Upper lobe of left lung (tissue), 6 donors: ENCODE data around the gene DDX10. TPM values are rescaled to one million over a fixed set of nuclear protein-coding genes. Genes with fewer than 3 reads are reported as not detected.

Source experiments
- ATAC-seq, 2 donors: fragments of 200-7000 bp; cut with Tn5 transposase; one replicate each; pipeline ENCODE4 v1.9.1; 2022; ENCODE audit warnings: mild to moderate bottlenecking in 2 of 2, moderate library complexity in 2 of 2; ENCODE audit not compliant: low FRiP score in 2 of 2
- DNase-seq, 2 donors: peaks; one replicate each; pipeline ENCODE4 v3.0.0-alpha.2; 2019 to 2020
- H3K27ac ChIP-seq, 4 donors: fragments of 200-600 bp; sonication (generic); one replicate each; pipeline ENCODE4 v1.5.1; 2016 to 2019
- H3K27me3 ChIP-seq, 4 donors: fragments of 200-600 bp; sonication (generic); one replicate each; pipeline ENCODE4 v1.5.1; 2017 to 2019
- H3K36me3 ChIP-seq, 4 donors: fragments of 200-600 bp; sonication (generic); one replicate each; pipeline ENCODE4 v1.5.1; 2016 to 2019
- H3K4me1 ChIP-seq, 4 donors: fragments of 200-600 bp; sonication (generic); one replicate each; pipeline ENCODE4 v1.5.1; 2018 to 2019
- H3K4me3 ChIP-seq, 4 donors: fragments of 200-600 bp; sonication (generic); one replicate each; pipeline ENCODE4 v1.5.1; 2017 to 2019; ENCODE audit warnings: mild to moderate bottlenecking in 2 of 4, moderate library complexity in 1 of 4
- H3K9me3 ChIP-seq, 4 donors: fragments of 200-600 bp; sonication (generic); one replicate each; pipeline ENCODE4 v1.5.1; 2018 to 2019
- CTCF ChIP-seq, 6 experiments: fragments of 450-650 bp in 4 of 6; fragments of 200-600 bp in 2 of 6; sonication (generic) in 2 of 6; IDR thresholded peaks; one replicate each; pipeline ENCODE4 v1.5.1; 2016 to 2019; ENCODE audit warnings: antibody characterized with exemption in 6 of 6
- EP300 ChIP-seq, 4 donors: sonication (generic); formaldehyde crosslinking; IDR thresholded peaks; one replicate each; pipeline ENCODE4 v1.5.1; 2017; ENCODE audit warnings: antibody characterized with exemption in 4 of 4, control low read depth in 2 of 4
- POLR2A ChIP-seq, 4 donors: fragments of 450-650 bp; IDR thresholded peaks; one replicate each; pipeline ENCODE4 v1.5.1; 2016 to 2017; ENCODE audit warnings: antibody characterized with exemption in 4 of 4, mild to moderate bottlenecking in 2 of 4
- POLR2AphosphoS5 ChIP-seq, 2 donors: sonication (generic); formaldehyde crosslinking; IDR thresholded peaks; one replicate each; pipeline ENCODE4 v1.5.1; 2017; ENCODE audit warnings: antibody characterized with exemption in 2 of 2
- WGBS, 2 donors: methylation state at CpG; one replicate each; pipeline ENCODE4 v1.1.5; 2017 to 2018; 5-methylcytosine and 5-hydroxymethylcytosine counted together
- total RNA-seq, 6 donors: library from RNA; depleted of rRNA in 4 of 6; stranded (reverse); fragments of >200 nt in 4 of 6; gene quantifications; one replicate each; pipeline versions ENCODE4 v1.1.0 to v1.2.1, GENCODE V29; 2016 to 2021
- donor health status: DM: no; HTN: no; CAD: no; lungs with moderate emphysema.
- donor health status: DM: no; HTN: yes; CAD: no; lungs with severe emphysema.

Gene DDX10
- total RNA-seq, 6 donors from 2014 or later: 9.0 to 25.2 (median 17.4) TPM

GRCh38 chr11:108967571-108967970, 302.7 kb downstream of the DDX10 start:
- H3K27me3 ChIP-seq: no peaks in the 10 kb centered on the region
- no peak overlapping the region for H3K4me3 ChIP-seq
- no peaks in the 10 kb centered on the region for H3K9me3 ChIP-seq
- no peaks in the 10 kb centered on the region for H3K36me3 ChIP-seq
- DNase-seq (no peak), ATAC-seq (no peak)
- WGBS, 2 donors: 62 to 69% methylated on average over 7 of the region's 7 CpGs
- TF ChIP-seq EP300 (IDR thresholded peaks at IDR 0.05): no peak
- no peak for TF ChIP-seq CTCF (IDR thresholded peaks at IDR 0.05)
- TF ChIP-seq POLR2A (IDR thresholded peaks at IDR 0.05): no peak
- TF ChIP-seq POLR2AphosphoS5 (IDR thresholded peaks at IDR 0.05): no peak
- H3K4me1 ChIP-seq: no peaks in the 10 kb centered on the region
- H3K27ac ChIP-seq: no peak overlapping the region

- no peak for ATAC-seq
- no peaks in the 10 kb centered on the region for H3K36me3 ChIP-seq
- 82 to 85% methylated on average over 6 of the region's 6 CpGs for WGBS, 2 donors
Measured at GRCh38 chr11:108970221-108970991, 305.5 kb downstream of the DDX10 start.

GRCh38 chr11:108973402-108974162, 308.7 kb downstream of the DDX10 start:
- no peaks in the 10 kb centered on the region for H3K4me1 ChIP-seq
- ATAC-seq (no peak), DNase-seq (no peak)
- 86 to 88% methylated on average over 12 of the region's 12 CpGs for WGBS, 2 donors
- TF ChIP-seq EP300 (IDR thresholded peaks at IDR 0.05): no peak
- no peak for TF ChIP-seq POLR2A (IDR thresholded peaks at IDR 0.05)
- TF ChIP-seq POLR2AphosphoS5 (IDR thresholded peaks at IDR 0.05): no peak
- TF ChIP-seq CTCF (IDR thresholded peaks at IDR 0.05): no peak
- no peaks in the 10 kb centered on the region for H3K27me3 ChIP-seq
- no peaks in the 10 kb centered on the region for H3K9me3 ChIP-seq
- H3K27ac ChIP-seq: no peak overlapping the region
- H3K4me3 ChIP-seq: no peak overlapping the region
- H3K36me3 ChIP-seq: no peaks in the 10 kb centered on the region

More at GRCh38 chr11:108970221-108970991, 305.5 kb downstream of the DDX10 start:
- Histone ChIP-seq H3K4me1 (no peaks in the 10 kb centered on the region), H3K4me3 (no peak overlapping the region), H3K9me3 (no peaks in the 10 kb centered on the region), H3K27me3 (no peaks in the 10 kb centered on the region), H3K27ac (no peak overlapping the region)
- no peak for DNase-seq
- no peak for TF ChIP-seq POLR2A (IDR thresholded peaks at IDR 0.05)
- no peak for TF ChIP-seq POLR2AphosphoS5 (IDR thresholded peaks at IDR 0.05)
- no peak for TF ChIP-seq CTCF (IDR thresholded peaks at IDR 0.05)
- no peak for TF ChIP-seq EP300 (IDR thresholded peaks at IDR 0.05)

GRCh38 chr11:108975026-108975425, 310.2 kb downstream of the DDX10 start:
- Histone ChIP-seq H3K27me3 (no peaks in the 10 kb centered on the region), H3K4me1 (no peaks in the 10 kb centered on the region), H3K36me3 (no peaks in the 10 kb centered on the region), H3K27ac (no peak overlapping the region), H3K4me3 (no peak overlapping the region), H3K9me3 (no peaks in the 10 kb centered on the region)
- DNase-seq: no peak
- TF ChIP-seq POLR2AphosphoS5 (IDR thresholded peaks at IDR 0.05) (no peak), EP300 (IDR thresholded peaks at IDR 0.05) (no peak), POLR2A (IDR thresholded peaks at IDR 0.05) (no peak), CTCF (IDR thresholded peaks at IDR 0.05) (no peak)
- ATAC-seq: no peak
- WGBS, 2 donors: 60 to 70% methylated on average over 2 of the region's 2 CpGs
